Measurements from ENCODE around the gene PPP1R1C. TPM values are rescaled to one million over a fixed set of nuclear protein-coding genes. Genes with fewer than 3 reads are reported as not detected.

The PPP1R1C gene
- polyA plus RNA-seq, 1 donor, result 3.5 TPM

Other genes starting within 250 kb of the PPP1R1C start
- 206 TPM for gene ITPRID2, start 94.1 kb upstream of the PPP1R1C start, polyA plus RNA-seq (ENCODE audit: insufficient read length)